H1 (cell line): ENCODE results near the gene TSR1. TPM values are rescaled to one million over a fixed set of nuclear protein-coding genes. Genes with fewer than 3 reads are reported as not detected.

Experiments used
- CBX8 ChIP-seq: fragments of 300-800, 300-1000 bp; sonication (generic); IDR thresholded peaks from 2 replicates; pipeline ENCODE4 v1.7.1; 2016; ENCODE audit warnings: low read depth, low read length, borderline replicate concordance
- FOSL1 ChIP-seq: IDR thresholded peaks from 2 replicates; pipeline ENCODE4 v1.6.1; 2011; ENCODE audit warnings: mild to moderate bottlenecking, low read depth, low read length, moderate library complexity; ENCODE audit not compliant: insufficient read depth
- GABPA ChIP-seq: IDR thresholded peaks from 2 replicates; pipeline ENCODE4 v1.6.1; 2011; ENCODE audit warnings: mild to moderate bottlenecking, low read length, moderate library complexity, borderline replicate concordance; ENCODE audit not compliant: insufficient read depth
- NRF1 ChIP-seq: IDR thresholded peaks from 2 replicates; pipeline ENCODE4 v1.6.1; 2011; ENCODE audit warnings: mild to moderate bottlenecking, low read depth, low read length, improper control_type of control experiment
- PHF8 ChIP-seq: fragments of 200-600 bp; sonication (generic); conservative IDR thresholded peaks from 2 replicates; pipeline ENCODE4 v1.7.1; 2012; ENCODE audit warnings: low read depth, mild to moderate bottlenecking, inconsistent platforms, low read length, moderate library complexity
- SIN3A ChIP-seq, 2 experiments: IDR thresholded peaks in 1 of 2; conservative IDR thresholded peaks in 1 of 2; 2 replicates each; pipeline ENCODE4 v1.6.1; 2011 to 2012; ENCODE audit warnings: low read length in 2 of 2, improper control_type of control experiment in 1 of 2, low read depth in 1 of 2, mild to moderate bottlenecking in 1 of 2
- polyA plus RNA-seq, 7 experiments: library from polyadenylated mRNA; depleted of rRNA in 3 of 7; stranded (reverse) in 5 of 7; unstranded in 2 of 7; fragments of >200 nt in 5 of 7; fragments of 200-250 nt in 2 of 7; gene quantifications; 1 replicate in 5 of 7; 2 replicates in 1 of 7; 4 replicates in 1 of 7; pipeline versions ENCODE4 v1.2.1 to v1.2.3, GENCODE V29; 2011 to 2013; ENCODE audit warnings: missing spikeins in 2 of 7, mixed read lengths in 2 of 7
- total RNA-seq: library from RNA; stranded (reverse); fragmentation: NEBNext Ultra II Directional; extraction: Animal tissue kit (Norgen Biotek cat#: 25700); gene quantifications from 2 replicates; pipeline ENCODE4 v1.2.1, GENCODE V29; 2021
- TF ChIP-seq, protein P1 (sequence below): IDR thresholded peaks from 2 replicates; pipeline ENCODE4 v1.6.1; 2011; ENCODE audit warnings: low read depth, mild to moderate bottlenecking, low read length; ENCODE audit not compliant: insufficient read depth
- TF ChIP-seq, protein P2 (sequence below): fragments of 300-600 bp; sonication (generic); IDR thresholded peaks from 2 replicates; pipeline ENCODE4 v1.7.1; 2012; ENCODE audit warnings: low read length, moderate library complexity, mild to moderate bottlenecking, inconsistent platforms; ENCODE audit not compliant: insufficient replicate concordance

Gene TSR1
- total and polyA plus RNA-seq, 2 of the 8 experiments (the other 6 are each of a cell fraction or from before 2014, with no cell fraction given) = 14.5 to 69.7 TPM

DNA sequence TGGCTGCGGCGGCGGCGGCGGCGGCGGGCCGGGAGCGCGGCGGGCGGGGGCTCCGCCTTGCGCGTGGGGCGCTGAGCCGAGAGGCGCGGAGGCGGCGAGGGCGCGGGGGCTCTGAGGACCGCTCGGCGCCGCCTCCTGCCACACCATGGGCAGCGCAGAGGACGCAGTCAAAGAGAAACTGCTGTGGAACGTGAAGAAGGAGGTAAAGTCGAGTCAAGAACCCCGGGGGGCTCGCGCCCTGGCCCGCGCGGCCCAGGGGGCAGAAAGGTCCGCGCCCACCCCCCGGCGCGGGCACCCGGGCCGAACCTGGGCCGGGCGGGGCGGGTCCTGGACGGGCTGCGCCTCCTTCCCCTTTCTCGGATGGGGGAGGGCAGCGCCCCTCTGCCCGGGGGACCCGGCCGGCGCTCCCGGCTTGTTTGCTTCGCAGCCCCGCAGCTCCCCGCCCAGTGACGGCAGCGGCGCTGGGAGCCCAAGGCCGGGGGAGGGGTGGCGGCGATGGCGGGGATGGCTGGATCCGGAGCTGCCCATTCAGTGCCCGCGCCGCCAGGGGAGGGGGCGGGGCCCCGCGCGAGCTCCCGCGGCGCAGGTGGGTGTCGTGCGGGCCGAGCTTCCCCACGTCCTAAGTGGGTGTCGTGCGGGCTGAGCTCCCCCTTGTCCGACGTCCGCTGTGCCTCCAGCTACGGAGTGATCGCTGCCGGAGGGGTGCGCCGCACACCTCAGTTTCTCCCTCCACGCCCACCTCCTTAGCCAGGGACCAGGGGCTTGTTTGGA, 1.5 kb upstream of the TSR1 start (continued):
- TF ChIP-seq CBX8 (no peak), NRF1 (no peak), GABPA (no peak), PHF8 (peak; percentile 26), FOSL1 (no peak), SIN3A (conservative IDR thresholded peaks at IDR 0.05 in 1 of 2, IDR thresholded peaks at IDR 0.05 in 1 of 2; ENCODE audit: low read depth in 1 of 2, low read length in 2 of 2) (peak in 1 of 2 experiments; percentile 67; a peak in 1 of 4 replicates)
- TF ChIP-seq, protein P1, sequence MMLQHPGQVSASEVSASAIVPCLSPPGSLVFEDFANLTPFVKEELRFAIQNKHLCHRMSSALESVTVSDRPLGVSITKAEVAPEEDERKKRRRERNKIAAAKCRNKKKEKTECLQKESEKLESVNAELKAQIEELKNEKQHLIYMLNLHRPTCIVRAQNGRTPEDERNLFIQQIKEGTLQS = no peak
- TF ChIP-seq, protein P2, sequence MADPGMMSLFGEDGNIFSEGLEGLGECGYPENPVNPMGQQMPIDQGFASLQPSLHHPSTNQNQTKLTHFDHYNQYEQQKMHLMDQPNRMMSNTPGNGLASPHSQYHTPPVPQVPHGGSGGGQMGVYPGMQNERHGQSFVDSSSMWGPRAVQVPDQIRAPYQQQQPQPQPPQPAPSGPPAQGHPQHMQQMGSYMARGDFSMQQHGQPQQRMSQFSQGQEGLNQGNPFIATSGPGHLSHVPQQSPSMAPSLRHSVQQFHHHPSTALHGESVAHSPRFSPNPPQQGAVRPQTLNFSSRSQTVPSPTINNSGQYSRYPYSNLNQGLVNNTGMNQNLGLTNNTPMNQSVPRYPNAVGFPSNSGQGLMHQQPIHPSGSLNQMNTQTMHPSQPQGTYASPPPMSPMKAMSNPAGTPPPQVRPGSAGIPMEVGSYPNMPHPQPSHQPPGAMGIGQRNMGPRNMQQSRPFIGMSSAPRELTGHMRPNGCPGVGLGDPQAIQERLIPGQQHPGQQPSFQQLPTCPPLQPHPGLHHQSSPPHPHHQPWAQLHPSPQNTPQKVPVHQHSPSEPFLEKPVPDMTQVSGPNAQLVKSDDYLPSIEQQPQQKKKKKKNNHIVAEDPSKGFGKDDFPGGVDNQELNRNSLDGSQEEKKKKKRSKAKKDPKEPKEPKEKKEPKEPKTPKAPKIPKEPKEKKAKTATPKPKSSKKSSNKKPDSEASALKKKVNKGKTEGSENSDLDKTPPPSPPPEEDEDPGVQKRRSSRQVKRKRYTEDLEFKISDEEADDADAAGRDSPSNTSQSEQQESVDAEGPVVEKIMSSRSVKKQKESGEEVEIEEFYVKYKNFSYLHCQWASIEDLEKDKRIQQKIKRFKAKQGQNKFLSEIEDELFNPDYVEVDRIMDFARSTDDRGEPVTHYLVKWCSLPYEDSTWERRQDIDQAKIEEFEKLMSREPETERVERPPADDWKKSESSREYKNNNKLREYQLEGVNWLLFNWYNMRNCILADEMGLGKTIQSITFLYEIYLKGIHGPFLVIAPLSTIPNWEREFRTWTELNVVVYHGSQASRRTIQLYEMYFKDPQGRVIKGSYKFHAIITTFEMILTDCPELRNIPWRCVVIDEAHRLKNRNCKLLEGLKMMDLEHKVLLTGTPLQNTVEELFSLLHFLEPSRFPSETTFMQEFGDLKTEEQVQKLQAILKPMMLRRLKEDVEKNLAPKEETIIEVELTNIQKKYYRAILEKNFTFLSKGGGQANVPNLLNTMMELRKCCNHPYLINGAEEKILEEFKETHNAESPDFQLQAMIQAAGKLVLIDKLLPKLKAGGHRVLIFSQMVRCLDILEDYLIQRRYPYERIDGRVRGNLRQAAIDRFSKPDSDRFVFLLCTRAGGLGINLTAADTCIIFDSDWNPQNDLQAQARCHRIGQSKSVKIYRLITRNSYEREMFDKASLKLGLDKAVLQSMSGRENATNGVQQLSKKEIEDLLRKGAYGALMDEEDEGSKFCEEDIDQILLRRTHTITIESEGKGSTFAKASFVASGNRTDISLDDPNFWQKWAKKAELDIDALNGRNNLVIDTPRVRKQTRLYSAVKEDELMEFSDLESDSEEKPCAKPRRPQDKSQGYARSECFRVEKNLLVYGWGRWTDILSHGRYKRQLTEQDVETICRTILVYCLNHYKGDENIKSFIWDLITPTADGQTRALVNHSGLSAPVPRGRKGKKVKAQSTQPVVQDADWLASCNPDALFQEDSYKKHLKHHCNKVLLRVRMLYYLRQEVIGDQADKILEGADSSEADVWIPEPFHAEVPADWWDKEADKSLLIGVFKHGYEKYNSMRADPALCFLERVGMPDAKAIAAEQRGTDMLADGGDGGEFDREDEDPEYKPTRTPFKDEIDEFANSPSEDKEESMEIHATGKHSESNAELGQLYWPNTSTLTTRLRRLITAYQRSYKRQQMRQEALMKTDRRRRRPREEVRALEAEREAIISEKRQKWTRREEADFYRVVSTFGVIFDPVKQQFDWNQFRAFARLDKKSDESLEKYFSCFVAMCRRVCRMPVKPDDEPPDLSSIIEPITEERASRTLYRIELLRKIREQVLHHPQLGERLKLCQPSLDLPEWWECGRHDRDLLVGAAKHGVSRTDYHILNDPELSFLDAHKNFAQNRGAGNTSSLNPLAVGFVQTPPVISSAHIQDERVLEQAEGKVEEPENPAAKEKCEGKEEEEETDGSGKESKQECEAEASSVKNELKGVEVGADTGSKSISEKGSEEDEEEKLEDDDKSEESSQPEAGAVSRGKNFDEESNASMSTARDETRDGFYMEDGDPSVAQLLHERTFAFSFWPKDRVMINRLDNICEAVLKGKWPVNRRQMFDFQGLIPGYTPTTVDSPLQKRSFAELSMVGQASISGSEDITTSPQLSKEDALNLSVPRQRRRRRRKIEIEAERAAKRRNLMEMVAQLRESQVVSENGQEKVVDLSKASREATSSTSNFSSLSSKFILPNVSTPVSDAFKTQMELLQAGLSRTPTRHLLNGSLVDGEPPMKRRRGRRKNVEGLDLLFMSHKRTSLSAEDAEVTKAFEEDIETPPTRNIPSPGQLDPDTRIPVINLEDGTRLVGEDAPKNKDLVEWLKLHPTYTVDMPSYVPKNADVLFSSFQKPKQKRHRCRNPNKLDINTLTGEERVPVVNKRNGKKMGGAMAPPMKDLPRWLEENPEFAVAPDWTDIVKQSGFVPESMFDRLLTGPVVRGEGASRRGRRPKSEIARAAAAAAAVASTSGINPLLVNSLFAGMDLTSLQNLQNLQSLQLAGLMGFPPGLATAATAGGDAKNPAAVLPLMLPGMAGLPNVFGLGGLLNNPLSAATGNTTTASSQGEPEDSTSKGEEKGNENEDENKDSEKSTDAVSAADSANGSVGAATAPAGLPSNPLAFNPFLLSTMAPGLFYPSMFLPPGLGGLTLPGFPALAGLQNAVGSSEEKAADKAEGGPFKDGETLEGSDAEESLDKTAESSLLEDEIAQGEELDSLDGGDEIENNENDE = no peak
